Upper lobe of right lung (tissue), 1 donor: Measurements from ENCODE around the gene NEDD4L. TPM values are rescaled to one million over a fixed set of nuclear protein-coding genes. Genes with fewer than 3 reads are reported as not detected.

Source experiments
- ATAC-seq: fragments of 200-7000 bp; cut with Tn5 transposase; one replicate; pipeline ENCODE4 v1.9.1; 2020; ENCODE audit warnings: mild to moderate bottlenecking, moderate library complexity
- DNase-seq: peaks from one replicate; pipeline ENCODE4 v3.0.0-alpha.2; 2020
- H3K27ac ChIP-seq: fragments of 200-600 bp; one replicate; pipeline ENCODE4 v1.8.0; 2022
- H3K27me3 ChIP-seq: fragments of 200-600 bp; one replicate; pipeline ENCODE4 v1.8.0; 2022; ENCODE audit warnings: mild to moderate bottlenecking
- H3K36me3 ChIP-seq: fragments of 200-600 bp; one replicate; pipeline ENCODE4 v1.8.0; 2022
- H3K4me1 ChIP-seq: fragments of 200-600 bp; one replicate; pipeline ENCODE4 v1.8.0; 2022
- H3K4me3 ChIP-seq: fragments of 200-600 bp; one replicate; pipeline ENCODE4 v1.8.0; 2022; ENCODE audit warnings: mild to moderate bottlenecking
- H3K9me3 ChIP-seq: fragments of 200-600 bp; one replicate; pipeline ENCODE4 v1.8.0; 2022
- CTCF ChIP-seq: fragments of 200-600 bp; IDR thresholded peaks from one replicate; pipeline ENCODE4 v1.8.0; 2022; ENCODE audit warnings: antibody characterized with exemption
- intact Hi-C: fragments of 100-400 bp; cut with DNase I; formaldehyde crosslinking; loops from one replicate; pipeline ENCODE4 v1.11.0; 2022
- total RNA-seq: library from RNA; stranded (reverse); fragmentation: NEBNext Ultra II Directional; extraction: Animal tissue kit (Norgen Biotek cat#: 25700); gene quantifications from one replicate; pipeline ENCODE4 v1.2.1, GENCODE V29; 2021
- donor health status: DM: no; HTN: yes; CAD: no; lungs with severe emphysema.

Gene NEDD4L
- total RNA-seq, 1 donor from 2014 or later, result 192 TPM

GRCh38 chr18:58110398-58110797 lies 66.4 kb downstream of the NEDD4L start:
- TF ChIP-seq CTCF, result no peak
- no peak for ATAC-seq
- intact Hi-C loops, result no loop called here
- no peak overlapping the region for H3K27ac ChIP-seq
- no peak overlapping the region for H3K4me3 ChIP-seq
- no peak for DNase-seq
- no peaks in the 10 kb centered on the region for H3K36me3 ChIP-seq
- H3K9me3 ChIP-seq, result no peaks in the 10 kb centered on the region
- peaks cover 7% of the 10 kb centered on the region for H3K4me1 ChIP-seq
- no peaks in the 10 kb centered on the region for H3K27me3 ChIP-seq

- no peak overlapping the region for H3K4me3 ChIP-seq
- no peaks in the 10 kb centered on the region for H3K9me3 ChIP-seq
- H3K27ac ChIP-seq, result no peak overlapping the region
- intact Hi-C loops, result no loop called here
- TF ChIP-seq CTCF, result no peak
- no peaks in the 10 kb centered on the region for H3K27me3 ChIP-seq
- H3K4me1 ChIP-seq, result no peaks in the 10 kb centered on the region
- H3K36me3 ChIP-seq, result no peaks in the 10 kb centered on the region
- no peak for ATAC-seq
- DNase-seq, result no peak
These were observed 68.1 kb downstream of the NEDD4L start for GRCh38 chr18:58112174-58112573.

- no peak for TF ChIP-seq CTCF
- no peak overlapping the region for H3K27ac ChIP-seq
- DNase-seq (no peak), ATAC-seq (no peak)
- H3K27me3 ChIP-seq, result no peaks in the 10 kb centered on the region
- H3K36me3 ChIP-seq, result no peaks in the 10 kb centered on the region
- intact Hi-C loops, result no loop called here
- H3K4me1 ChIP-seq, result peaks cover 9% of the 10 kb centered on the region
- H3K4me3 ChIP-seq, result no peak overlapping the region
- H3K9me3 ChIP-seq, result no peaks in the 10 kb centered on the region
These were observed 69.3 kb downstream of the NEDD4L start for GRCh38 chr18:58113337-58113736.

- DNase-seq, result no peak
- no peak overlapping the region for H3K4me3 ChIP-seq
- H3K27me3 ChIP-seq, result no peaks in the 10 kb centered on the region
- intact Hi-C loops, result no loop called here
- peaks cover 10% of the 10 kb centered on the region for H3K4me1 ChIP-seq
- H3K27ac ChIP-seq, result no peak overlapping the region
- TF ChIP-seq CTCF, result no peak
- ATAC-seq, result no peak
- H3K36me3 ChIP-seq, result no peaks in the 10 kb centered on the region
- H3K9me3 ChIP-seq, result no peaks in the 10 kb centered on the region
These were observed 70.7 kb downstream of the NEDD4L start for GRCh38 chr18:58114766-58115165.

GRCh38 chr18:58116818-58117217 lies 72.8 kb downstream of the NEDD4L start:
- no peak for DNase-seq
- Histone ChIP-seq H3K36me3 (no peaks in the 10 kb centered on the region), H3K27me3 (no peaks in the 10 kb centered on the region), H3K4me1 (peaks cover 10% of the 10 kb centered on the region), H3K27ac (peak overlapping the region; percentile 67), H3K9me3 (no peaks in the 10 kb centered on the region), H3K4me3 (no peak overlapping the region)
- intact Hi-C loops, result no loop called here
- TF ChIP-seq CTCF, result no peak
- peak; percentile 57 for ATAC-seq

- ATAC-seq (peak; percentile 87), DNase-seq (peak; percentile 81)
- no peak for TF ChIP-seq CTCF
- Histone ChIP-seq H3K27me3 (no peaks in the 10 kb centered on the region), H3K4me3 (no peak overlapping the region), H3K36me3 (no peaks in the 10 kb centered on the region), H3K4me1 (peaks cover 10% of the 10 kb centered on the region), H3K9me3 (no peaks in the 10 kb centered on the region), H3K27ac (peak overlapping the region; percentile 67)
- intact Hi-C loops, result no loop called here
These were observed 73.9 kb downstream of the NEDD4L start for GRCh38 chr18:58117786-58118403.
